ENCODE results near the gene SYTL2.

DNA sequence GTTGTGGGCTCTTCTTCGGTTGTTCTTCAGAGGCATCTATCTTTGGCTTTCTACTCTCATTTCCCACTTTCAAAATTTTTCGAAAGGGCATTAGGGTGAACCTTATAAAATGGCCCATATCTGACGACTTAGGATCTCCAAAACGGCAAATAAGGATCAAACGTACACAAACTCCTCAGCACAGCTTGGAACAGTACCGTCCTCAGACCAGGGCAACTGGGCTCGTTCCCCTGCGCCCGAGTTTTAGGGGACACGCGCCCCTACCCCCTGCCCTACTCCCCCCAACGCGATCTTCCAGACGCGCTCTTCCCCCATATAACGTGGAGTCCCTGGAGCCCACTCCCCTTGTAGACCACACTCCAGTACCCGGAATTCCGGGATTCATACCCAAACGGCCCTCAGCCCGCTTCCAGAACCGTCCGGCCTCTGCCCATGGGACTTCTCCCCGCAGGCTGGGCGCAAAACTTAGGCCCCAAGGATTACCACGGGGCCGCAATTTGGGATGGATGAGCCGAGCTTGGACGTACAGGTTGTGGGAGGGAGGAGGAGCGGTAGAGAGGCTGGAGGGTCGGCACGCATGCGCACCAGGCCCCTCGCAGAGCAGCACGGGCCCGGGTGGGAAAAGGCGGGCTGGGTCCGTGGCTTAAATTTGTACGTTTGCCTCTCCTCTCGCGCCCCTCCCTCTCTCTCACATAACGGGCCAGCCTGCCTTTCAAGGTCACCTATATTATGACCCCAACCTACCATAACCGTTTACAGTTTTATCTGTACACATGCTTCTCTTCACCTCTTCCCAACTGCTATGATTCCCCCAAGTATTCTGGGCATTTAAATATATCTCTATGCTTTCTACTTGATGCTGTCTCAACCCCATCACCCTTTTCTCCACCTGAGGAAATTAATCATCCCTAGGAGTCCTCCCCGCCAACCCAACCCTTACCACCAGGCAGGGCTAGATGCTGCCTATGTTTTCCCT is 128.3 kb downstream of the SYTL2 start:
- TF ChIP-seq CTCF (IDR thresholded peaks at IDR 0.05) (no peak), POLR2A (IDR thresholded peaks at IDR 0.05) (no peak)

Data from stomach (tissue), 4 donors.